HG03521 (cell line): Measurements from ENCODE around the gene ZBTB8A.
A peak's percentile ranks its signal among the peaks of the same experiment; 100 is the strongest.

ENCODE experiments used
- ATAC-seq: cut with Tn5 transposase; IDR thresholded peaks from one replicate; pipeline ENCODE4 v1.9.1; 2021; ENCODE audit warnings: mild to moderate bottlenecking, moderate library complexity; ENCODE audit not compliant: unreplicated experiment

Gene ZBTB8A

DNA sequence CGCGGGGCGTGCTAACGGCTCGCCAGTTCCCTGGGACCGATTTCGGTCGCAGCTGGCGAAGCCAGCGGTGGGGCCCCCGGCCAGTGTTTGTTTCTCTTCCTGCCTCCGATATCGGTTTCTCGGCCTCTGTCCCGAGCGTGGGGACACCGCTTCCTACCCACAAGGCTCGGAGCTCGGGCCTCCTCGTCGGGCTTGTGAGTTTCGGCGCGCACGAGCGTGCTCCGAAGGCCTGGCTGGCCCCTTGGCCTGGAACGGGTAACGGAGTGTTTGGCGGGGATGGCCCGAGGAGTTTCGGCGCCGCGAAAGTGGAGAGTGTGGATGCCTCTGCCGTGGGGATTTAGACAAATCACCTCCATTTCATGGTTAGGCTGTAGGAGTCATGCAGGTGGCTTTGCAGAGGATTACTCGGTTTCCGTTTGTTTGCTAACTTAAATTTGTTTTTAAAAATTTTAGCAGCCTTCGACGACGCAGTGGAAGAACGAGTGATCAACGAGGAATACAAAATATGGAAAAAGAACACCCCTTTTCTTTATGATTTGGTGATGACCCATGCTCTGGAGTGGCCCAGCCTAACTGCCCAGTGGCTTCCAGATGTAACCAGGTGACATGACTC lies 112.3 kb downstream of the ZBTB8A start:
- ATAC-seq, result peak; percentile 14

DNA sequence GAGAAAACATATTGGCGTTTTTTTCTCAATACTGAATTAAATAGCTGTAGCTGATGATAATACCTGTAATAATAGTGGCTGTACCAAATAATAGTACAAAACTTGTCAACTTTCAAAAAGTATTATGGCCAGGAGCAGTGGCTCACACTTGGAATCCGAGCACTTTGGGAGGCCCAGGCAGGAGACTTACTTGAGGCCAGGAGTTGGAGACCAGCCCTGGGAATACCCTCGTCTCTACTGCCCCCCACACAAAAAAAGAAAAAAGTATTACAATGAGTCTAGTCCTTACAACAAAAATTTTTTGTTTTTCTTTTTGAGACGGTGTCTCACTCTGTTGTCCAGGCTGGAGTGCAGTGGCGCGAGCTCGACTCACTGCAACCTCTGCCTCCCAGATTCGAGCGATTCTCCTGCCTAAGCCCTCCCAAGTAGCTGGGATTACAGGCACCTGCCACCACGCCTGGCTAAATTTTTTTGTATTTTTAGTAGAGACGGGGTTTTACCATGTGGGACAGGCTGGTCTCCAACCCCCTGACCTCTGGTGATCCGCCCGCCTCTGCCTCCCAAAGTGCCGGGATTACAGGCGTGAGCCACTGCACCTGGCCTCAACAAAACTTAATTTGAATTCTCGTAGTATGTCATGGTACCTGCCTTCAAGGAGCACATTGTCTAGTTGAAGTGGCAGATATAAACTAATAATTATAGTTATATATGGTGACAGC lies 113.2 kb downstream of the ZBTB8A start:
- no peak for ATAC-seq
